Breast epithelium (tissue), 3 donors: ENCODE results near the gene MLLT10.

Experiments used
- POLR2A ChIP-seq: fragments of 450-650 bp; IDR thresholded peaks from one replicate; pipeline ENCODE4 v1.6.1; 2016; ENCODE audit warnings: antibody characterized with exemption, mild to moderate bottlenecking, moderate library complexity
- POLR2AphosphoS5 ChIP-seq, 3 donors: sonication (generic); formaldehyde crosslinking; IDR thresholded peaks; one replicate each; pipeline ENCODE4 v1.6.1; 2017; ENCODE audit warnings: antibody characterized with exemption in 3 of 3
- TF ChIP-seq, protein P1 (sequence below), 3 donors: fragments of 450-650 bp; IDR thresholded peaks; one replicate each; pipeline ENCODE4 v1.5.1; 2016 to 2017; ENCODE audit warnings: antibody characterized with exemption in 3 of 3, mild to moderate bottlenecking in 3 of 3, moderate library complexity in 3 of 3

DNA sequence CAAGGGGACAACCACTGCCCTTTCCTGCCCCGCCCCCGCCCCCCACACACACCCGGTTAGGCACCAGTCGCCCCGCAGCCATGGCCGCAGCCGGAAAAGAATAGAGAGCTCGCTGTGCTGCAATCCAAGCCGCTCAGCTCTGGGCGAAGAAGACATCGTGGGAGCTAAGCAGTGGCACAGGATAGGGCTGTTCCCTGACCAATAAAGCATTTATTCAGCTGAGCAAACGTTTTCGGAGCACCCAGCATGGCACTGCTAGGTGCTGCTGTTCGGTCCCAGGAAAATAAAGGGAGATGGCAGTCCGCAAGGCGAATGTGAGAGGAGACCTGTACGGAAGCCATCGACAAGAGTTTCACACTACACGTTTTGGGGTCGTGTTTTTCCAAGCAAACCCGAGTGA is 26.9 kb upstream of the MLLT10 start:
- TF ChIP-seq, protein P1, sequence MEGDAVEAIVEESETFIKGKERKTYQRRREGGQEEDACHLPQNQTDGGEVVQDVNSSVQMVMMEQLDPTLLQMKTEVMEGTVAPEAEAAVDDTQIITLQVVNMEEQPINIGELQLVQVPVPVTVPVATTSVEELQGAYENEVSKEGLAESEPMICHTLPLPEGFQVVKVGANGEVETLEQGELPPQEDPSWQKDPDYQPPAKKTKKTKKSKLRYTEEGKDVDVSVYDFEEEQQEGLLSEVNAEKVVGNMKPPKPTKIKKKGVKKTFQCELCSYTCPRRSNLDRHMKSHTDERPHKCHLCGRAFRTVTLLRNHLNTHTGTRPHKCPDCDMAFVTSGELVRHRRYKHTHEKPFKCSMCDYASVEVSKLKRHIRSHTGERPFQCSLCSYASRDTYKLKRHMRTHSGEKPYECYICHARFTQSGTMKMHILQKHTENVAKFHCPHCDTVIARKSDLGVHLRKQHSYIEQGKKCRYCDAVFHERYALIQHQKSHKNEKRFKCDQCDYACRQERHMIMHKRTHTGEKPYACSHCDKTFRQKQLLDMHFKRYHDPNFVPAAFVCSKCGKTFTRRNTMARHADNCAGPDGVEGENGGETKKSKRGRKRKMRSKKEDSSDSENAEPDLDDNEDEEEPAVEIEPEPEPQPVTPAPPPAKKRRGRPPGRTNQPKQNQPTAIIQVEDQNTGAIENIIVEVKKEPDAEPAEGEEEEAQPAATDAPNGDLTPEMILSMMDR (IDR thresholded peaks at IDR 0.05), result no peak
- TF ChIP-seq POLR2A (no peak), POLR2AphosphoS5 (IDR thresholded peaks at IDR 0.05) (no peak)
